MCF 10A (cell line): Measurements from ENCODE around the gene WDR76. TPM values are rescaled to one million over a fixed set of nuclear protein-coding genes. Genes with fewer than 3 reads are reported as not detected.

ENCODE experiments used
- BruUV-seq: library from RNA; stranded (reverse); fragments of 400-500 nt; replicated peaks from 2 replicates; lab custom pipeline; 2021; lab: Mats Ljungman, UMichigan
- CTCF ChIA-PET: fragments of 300-600 bp; sonication (Branson Sonifier 250); formaldehyde crosslinking; extraction: SDS; loops from one replicate; lab custom pipeline; 2021; ENCODE audit warnings: antibody characterized with exemption, inconsistent platforms; lab: Yijun Ruan, JAX
- POLR2A ChIA-PET: fragments of 300-600, 350-650 bp; sonication (Branson Sonifier 250); formaldehyde crosslinking; extraction: SDS; loops from one replicate; lab custom pipeline; 2020; ENCODE audit warnings: antibody characterized with exemption, inconsistent platforms; lab: Yijun Ruan, JAX
- DNase-seq: peaks from one replicate; pipeline ENCODE4 v3.0.0-alpha.2; 2018; ENCODE audit not compliant: unreplicated experiment
- H3K27ac Mint-ChIP-seq: one replicate; pipeline ENCODE4 v1.8.0; 2022; ENCODE audit warnings: mild to moderate bottlenecking, low read depth, mixed read lengths; ENCODE audit not compliant: unreplicated experiment
- H3K27me3 Mint-ChIP-seq: one replicate; pipeline ENCODE4 v1.8.0; 2022; ENCODE audit warnings: mixed read lengths; ENCODE audit not compliant: insufficient read depth, unreplicated experiment
- H3K36me3 Mint-ChIP-seq: one replicate; pipeline ENCODE4 v1.8.0; 2022; ENCODE audit warnings: mild to moderate bottlenecking, moderate library complexity, mixed read lengths; ENCODE audit not compliant: insufficient read depth, unreplicated experiment
- H3K4me1 Mint-ChIP-seq: one replicate; pipeline ENCODE4 v1.8.0; 2022; ENCODE audit warnings: mixed read lengths; ENCODE audit not compliant: insufficient read depth, unreplicated experiment
- H3K4me3 Mint-ChIP-seq: one replicate; pipeline ENCODE4 v1.8.0; 2022; ENCODE audit warnings: mild to moderate bottlenecking, moderate library complexity, mixed read lengths; ENCODE audit not compliant: unreplicated experiment
- H3K9me3 Mint-ChIP-seq: one replicate; pipeline ENCODE4 v1.8.0; 2022; ENCODE audit warnings: mixed read lengths; ENCODE audit not compliant: unreplicated experiment
- intact Hi-C: fragments of 100-400 bp; cut with micrococcal nuclease; formaldehyde crosslinking; loops from 2 replicates; pipeline ENCODE4 v1.14.1; 2022
- microRNA-seq: library from miRNA; unstranded; fragments of <30 nt; microRNA quantifications from one replicate; pipeline ENCODE4 v1.2.0, GENCODE V29; 2022
- total RNA-seq: library from RNA; stranded (reverse); gene quantifications from 2 replicates; pipeline ENCODE4 v1.2.3, GENCODE V29; 2022
- TF ChIP-seq, protein P1 (sequence below): fragments of 200-600 bp; IDR thresholded peaks from one replicate; pipeline ENCODE4 v1.8.0; 2022; ENCODE audit warnings: antibody characterized with exemption, mild to moderate bottlenecking; ENCODE audit not compliant: unreplicated experiment

Gene WDR76
- total RNA-seq, 1 experiment from 2014 or later = 6.9 TPM

DNA sequence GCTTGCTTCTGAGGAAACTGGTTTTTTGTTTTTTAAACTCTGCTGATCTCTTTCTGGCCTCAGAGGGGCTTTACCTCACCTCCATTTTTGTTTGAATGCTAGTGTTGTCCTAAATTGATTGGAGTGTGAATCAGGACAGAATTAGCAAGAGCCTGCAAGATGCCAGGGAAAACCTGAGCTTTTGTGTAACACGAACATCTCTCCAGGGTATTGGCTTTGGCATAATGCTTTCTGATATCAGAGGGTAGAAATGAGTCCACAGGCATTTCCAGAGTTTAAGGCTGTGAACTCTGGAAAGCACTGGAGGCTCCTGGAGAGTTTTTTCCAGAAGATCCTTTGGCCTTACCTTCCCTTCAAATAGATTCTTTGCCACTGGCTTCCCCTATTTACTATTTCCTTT lies 87.1 kb downstream of the WDR76 start:
- Mint-ChIP-seq H3K36me3 (no peaks in the 10 kb centered on the region), H3K4me3 (no peak overlapping the region), H3K27me3 (no peaks in the 10 kb centered on the region), H3K9me3 (no peaks in the 10 kb centered on the region), H3K4me1 (peaks cover 13% of the 10 kb centered on the region), H3K27ac (no peak overlapping the region)
- CTCF ChIA-PET = interaction anchor here (0.7 to 1.2 kb wide), 5 partner anchors 10 to 152 kb away, joined by 3 to 6 read pairs (median 4); no protein-coding TSS in a partner anchor
- no peak for DNase-seq
- TF ChIP-seq, protein P1, sequence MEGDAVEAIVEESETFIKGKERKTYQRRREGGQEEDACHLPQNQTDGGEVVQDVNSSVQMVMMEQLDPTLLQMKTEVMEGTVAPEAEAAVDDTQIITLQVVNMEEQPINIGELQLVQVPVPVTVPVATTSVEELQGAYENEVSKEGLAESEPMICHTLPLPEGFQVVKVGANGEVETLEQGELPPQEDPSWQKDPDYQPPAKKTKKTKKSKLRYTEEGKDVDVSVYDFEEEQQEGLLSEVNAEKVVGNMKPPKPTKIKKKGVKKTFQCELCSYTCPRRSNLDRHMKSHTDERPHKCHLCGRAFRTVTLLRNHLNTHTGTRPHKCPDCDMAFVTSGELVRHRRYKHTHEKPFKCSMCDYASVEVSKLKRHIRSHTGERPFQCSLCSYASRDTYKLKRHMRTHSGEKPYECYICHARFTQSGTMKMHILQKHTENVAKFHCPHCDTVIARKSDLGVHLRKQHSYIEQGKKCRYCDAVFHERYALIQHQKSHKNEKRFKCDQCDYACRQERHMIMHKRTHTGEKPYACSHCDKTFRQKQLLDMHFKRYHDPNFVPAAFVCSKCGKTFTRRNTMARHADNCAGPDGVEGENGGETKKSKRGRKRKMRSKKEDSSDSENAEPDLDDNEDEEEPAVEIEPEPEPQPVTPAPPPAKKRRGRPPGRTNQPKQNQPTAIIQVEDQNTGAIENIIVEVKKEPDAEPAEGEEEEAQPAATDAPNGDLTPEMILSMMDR = no peak
- POLR2A ChIA-PET = interaction anchor here (0.8 to 1.0 kb wide), 2 partner anchors 33 to 374 kb away, joined by 3 to 4 read pairs; partner anchors contain the start of gene GOLM2
- no TSS peak for BruUV-seq
- intact Hi-C loops = no loop called here

DNA sequence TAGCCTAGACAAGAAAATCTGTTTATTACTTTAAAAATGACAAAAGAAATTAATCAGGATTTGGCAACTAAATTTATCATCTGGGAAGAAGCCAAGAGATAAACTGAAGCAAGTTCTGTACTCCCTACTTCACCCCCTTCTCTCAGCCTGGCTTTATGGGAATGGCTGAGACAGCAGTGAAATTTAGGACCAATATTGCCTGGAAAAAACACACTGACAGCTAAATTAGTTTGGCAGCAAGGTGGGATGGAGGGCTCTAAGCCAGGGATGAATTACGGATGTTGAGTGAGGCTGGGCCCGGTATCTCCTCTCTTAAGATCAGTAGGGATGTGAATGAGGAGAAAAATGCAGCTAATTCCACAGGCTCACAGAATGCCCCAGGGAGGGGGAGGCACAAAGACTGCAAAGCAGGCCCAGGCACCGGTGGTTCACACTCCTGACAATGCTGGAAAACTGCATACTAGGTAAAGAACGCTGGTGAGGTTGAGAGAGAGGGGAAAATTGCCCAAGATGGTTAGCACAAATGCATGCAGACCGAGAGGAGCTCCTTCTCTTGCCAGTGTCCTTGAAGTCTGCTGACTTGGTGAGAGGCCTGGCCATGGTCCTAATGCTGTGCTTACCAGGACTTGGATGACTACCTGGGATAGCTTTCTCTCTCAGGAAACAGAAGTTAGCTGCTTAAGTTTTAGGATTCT lies 89.0 kb downstream of the WDR76 start:
- intact Hi-C loops = no loop called here
- TF ChIP-seq, protein P1 = no peak
- POLR2A ChIA-PET = no interaction called here
- CTCF ChIA-PET = interaction anchor here (1.3 to 1.4 kb wide), 2 partner anchors 10 to 12 kb away, joined by 4 to 5 read pairs; no protein-coding TSS in a partner anchor
- Mint-ChIP-seq H3K4me1 (peaks cover 13% of the 10 kb centered on the region), H3K27me3 (no peaks in the 10 kb centered on the region), H3K36me3 (no peaks in the 10 kb centered on the region), H3K27ac (no peak overlapping the region), H3K9me3 (no peaks in the 10 kb centered on the region), H3K4me3 (no peak overlapping the region)
- BruUV-seq = no TSS peak
- no peak for DNase-seq

DNA sequence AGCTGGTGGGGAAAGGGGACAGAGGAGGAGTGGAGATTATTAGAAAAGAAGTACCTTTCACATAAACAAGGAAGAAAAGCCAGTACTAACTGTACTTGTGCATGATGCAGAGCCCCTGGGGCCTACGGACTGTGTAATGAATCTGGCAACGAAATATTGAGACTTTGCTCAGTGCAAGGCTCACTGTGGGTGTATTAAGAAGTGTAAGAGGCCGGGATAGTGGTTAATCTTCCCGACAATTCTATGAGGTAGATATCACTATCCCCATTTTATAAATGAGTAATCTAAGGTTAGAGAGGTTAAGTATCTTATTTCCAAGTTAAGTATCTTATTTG lies 89.5 kb downstream of the WDR76 start:
- no peak overlapping the region for H3K27ac Mint-ChIP-seq
- no TSS peak for BruUV-seq
- POLR2A ChIA-PET = no interaction called here

More for the DNA sequence above, 89.5 kb downstream of the WDR76 start:
- TF ChIP-seq, protein P1 = no peak
- Mint-ChIP-seq H3K27me3 (no peaks in the 10 kb centered on the region), H3K36me3 (no peaks in the 10 kb centered on the region), H3K4me3 (no peak overlapping the region), H3K9me3 (no peaks in the 10 kb centered on the region), H3K4me1 (peaks cover 13% of the 10 kb centered on the region)
- no peak for DNase-seq
- CTCF ChIA-PET = interaction anchor here (1.3 to 1.4 kb wide), 2 partner anchors 10 to 12 kb away, joined by 4 to 5 read pairs; no protein-coding TSS in a partner anchor
- intact Hi-C loops = no loop called here

Small RNAs within 50 kb of the gene (microRNA-seq; reads per million reads assigned to microRNA genes)
- gene MIR1282 = not detected

Other genes with a start within 250 kb of the WDR76 start
- 56.8 and 64.0 TPM in 2 replicates for gene PPIP5K1, start 236.8 kb upstream of the WDR76 start, total RNA-seq
- gene CKMT1B, start 233.0 kb upstream of the WDR76 start, total RNA-seq = 10.8 and 19.0 TPM in 2 replicates
- 0.98 and 1.0 TPM in 2 replicates for gene STRC, start 208.2 kb upstream of the WDR76 start, total RNA-seq
- 7.0 and 7.5 TPM in 2 replicates for gene CATSPER2, start 178.2 kb upstream of the WDR76 start, total RNA-seq
- 11.4 and 27.5 TPM in 2 replicates for gene CKMT1A, start 133.1 kb upstream of the WDR76 start, total RNA-seq
- gene PDIA3, start 80.6 kb upstream of the WDR76 start, total RNA-seq = 630 and 765 TPM in 2 replicates
- gene ELL3, start 50.0 kb upstream of the WDR76 start, total RNA-seq = 0.61 and 0.86 TPM in 2 replicates
- 697 and 717 TPM in 2 replicates for gene SERF2, start 34.7 kb upstream of the WDR76 start, total RNA-seq
- 0.20 TPM in 1 of 2 replicates, not detected in the other for gene SERINC4, start 26.8 kb upstream of the WDR76 start, total RNA-seq
- 31.1 and 34.5 TPM in 2 replicates for gene HYPK, start 26.4 kb upstream of the WDR76 start, total RNA-seq
- 23.0 and 26.5 TPM in 2 replicates for gene MFAP1, start 2.3 kb upstream of the WDR76 start, total RNA-seq